ENCODE data around the gene IMPA2.

The IMPA2 gene

DNA sequence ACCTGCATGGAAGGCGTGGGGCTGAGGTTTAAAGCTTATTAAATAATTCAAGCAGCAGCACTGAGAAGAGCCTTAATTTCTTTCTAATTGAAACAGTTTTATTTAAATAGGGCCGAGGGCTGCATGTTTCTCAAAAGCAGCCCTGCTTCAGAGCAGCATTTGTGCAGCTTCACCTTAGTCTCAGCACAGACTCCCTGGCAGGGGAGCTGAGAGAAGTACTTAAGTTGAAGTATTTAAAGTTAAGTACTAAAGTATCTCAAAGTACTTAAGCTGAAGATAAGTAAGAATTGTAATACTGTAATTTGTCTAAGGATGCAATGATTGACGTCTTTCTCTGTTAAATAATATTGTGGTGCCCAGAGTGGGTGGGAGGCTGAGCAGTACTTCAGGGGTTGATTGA lies 31.4 kb downstream of the IMPA2 start:
- no peak for TF ChIP-seq POLR2A (IDR thresholded peaks at IDR 0.05; ENCODE audit: low read depth, low read length)
- TF ChIP-seq TAF1 (IDR thresholded peaks at IDR 0.05; ENCODE audit: borderline replicate concordance, low read depth, low read length), result no peak
- TF ChIP-seq POLR2AphosphoS5 (IDR thresholded peaks at IDR 0.05; ENCODE audit: low read depth, low read length), result no peak
- DNase-seq (ENCODE audit: insufficient read length) (no peak), FAIRE-seq (no peak)

DNA sequence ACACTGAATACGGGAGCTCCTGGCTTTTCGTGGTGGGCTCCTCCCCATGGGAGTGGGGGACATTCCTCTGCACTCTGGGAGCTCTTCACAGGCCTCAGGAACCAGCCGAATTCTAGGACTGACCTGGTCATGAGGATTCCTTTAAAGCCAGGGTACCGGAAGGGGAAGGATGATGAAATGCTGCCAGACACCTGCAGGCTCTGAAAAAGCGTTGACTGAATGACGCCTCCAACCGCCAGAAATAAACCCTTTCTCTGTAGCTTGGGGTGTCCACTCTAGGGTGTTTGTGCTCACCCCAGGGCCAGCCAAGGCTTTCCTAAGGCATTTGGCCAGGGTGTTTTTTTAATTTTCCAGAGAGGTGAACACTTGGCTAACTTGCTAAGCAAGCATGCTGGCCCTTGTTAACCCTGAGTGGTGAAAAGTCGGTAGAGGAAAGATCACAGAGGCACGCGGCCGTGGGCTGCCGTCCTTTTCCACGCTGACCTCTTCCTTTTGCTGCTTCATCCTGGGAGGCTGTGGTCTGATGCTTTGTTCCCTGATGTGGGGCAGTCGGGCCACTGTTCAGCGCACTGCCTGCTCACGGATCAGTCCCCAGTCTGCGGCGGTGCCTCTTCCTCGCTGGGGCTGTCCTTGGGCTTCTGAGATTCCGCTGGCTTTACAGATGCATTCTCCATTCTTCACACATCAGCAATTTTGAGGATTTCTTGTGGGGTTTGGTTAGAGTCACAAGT lies 32.0 kb downstream of the IMPA2 start:
- TF ChIP-seq TAF1 (IDR thresholded peaks at IDR 0.05; ENCODE audit: borderline replicate concordance, low read depth, low read length) (no peak), POLR2A (IDR thresholded peaks at IDR 0.05; ENCODE audit: low read depth, low read length) (no peak), POLR2AphosphoS5 (IDR thresholded peaks at IDR 0.05; ENCODE audit: low read depth, low read length) (no peak)
- FAIRE-seq, result no peak
- no peak for DNase-seq (ENCODE audit: insufficient read length)

DNA sequence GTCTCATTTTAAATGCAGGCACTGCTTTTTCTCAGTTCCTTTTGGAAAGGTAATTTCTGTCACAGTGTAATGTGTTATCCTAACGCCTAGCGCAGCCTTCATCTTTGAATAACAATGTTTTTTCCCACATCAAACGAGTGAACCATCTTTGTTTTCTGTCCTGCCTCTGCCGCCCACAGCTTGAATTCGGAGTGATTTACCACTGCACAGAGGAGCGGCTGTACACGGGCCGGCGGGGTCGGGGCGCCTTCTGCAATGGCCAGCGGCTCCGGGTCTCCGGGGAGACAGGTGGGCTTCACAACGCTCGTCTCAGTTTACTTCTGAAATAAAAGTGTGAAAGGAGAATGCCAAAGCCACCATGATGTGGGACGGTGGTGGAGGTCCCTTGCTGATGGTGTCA lies 32.8 kb downstream of the IMPA2 start:
- TF ChIP-seq POLR2A (IDR thresholded peaks at IDR 0.05; ENCODE audit: low read depth, low read length) (no peak), POLR2AphosphoS5 (IDR thresholded peaks at IDR 0.05; ENCODE audit: low read depth, low read length) (no peak), TAF1 (IDR thresholded peaks at IDR 0.05; ENCODE audit: borderline replicate concordance, low read depth, low read length) (no peak)
- no peak for FAIRE-seq
- no peak for DNase-seq (ENCODE audit: insufficient read length)

DNA sequence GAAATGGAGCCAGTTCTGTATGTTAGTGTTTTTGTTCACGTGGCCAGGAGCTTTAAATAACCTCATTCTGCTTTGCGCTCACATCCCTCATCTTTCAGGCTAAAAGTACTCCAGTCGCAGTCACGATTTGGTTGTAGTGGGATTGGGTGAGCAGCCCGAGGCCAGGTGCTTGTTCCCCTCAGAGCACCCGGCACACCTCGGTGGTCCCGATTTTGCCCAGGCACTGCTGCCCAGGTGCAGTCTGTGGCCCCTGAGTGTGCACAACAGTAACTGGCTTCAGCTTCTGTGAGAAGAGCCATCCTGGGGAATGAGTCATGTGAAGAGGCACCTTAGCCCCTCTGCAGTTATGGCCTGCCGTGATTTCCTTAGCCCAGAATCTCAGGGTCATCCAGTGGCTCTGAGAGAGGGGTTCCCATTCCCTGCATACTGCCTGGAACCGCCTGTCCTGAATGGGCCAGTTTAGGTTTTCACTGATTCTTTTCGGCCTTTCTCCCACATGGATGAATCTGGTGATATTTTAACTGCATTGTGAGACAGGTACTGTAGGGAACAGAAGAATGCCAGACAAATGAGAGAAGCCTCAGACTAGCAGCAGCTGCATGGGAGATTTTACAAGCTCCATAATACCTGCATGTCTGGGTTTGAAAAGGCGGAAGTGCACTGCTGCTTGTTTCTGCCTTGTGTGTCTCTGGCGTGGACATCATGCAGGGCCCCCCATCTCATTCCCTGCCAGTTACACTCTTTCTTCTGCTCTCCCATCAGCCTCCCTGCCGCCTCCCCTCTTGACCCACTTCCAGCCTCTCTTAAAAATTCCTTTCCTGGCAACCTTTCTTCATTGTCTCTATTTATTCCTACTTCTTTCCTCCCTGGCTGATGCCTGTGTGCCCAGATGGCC lies 33.5 kb downstream of the IMPA2 start:
- DNase-seq (ENCODE audit: insufficient read length), result no peak
- FAIRE-seq, result no peak
- TF ChIP-seq POLR2AphosphoS5 (IDR thresholded peaks at IDR 0.05; ENCODE audit: low read depth, low read length) (no peak), TAF1 (IDR thresholded peaks at IDR 0.05; ENCODE audit: borderline replicate concordance, low read depth, low read length) (no peak), POLR2A (IDR thresholded peaks at IDR 0.05; ENCODE audit: low read depth, low read length) (no peak)

DNA sequence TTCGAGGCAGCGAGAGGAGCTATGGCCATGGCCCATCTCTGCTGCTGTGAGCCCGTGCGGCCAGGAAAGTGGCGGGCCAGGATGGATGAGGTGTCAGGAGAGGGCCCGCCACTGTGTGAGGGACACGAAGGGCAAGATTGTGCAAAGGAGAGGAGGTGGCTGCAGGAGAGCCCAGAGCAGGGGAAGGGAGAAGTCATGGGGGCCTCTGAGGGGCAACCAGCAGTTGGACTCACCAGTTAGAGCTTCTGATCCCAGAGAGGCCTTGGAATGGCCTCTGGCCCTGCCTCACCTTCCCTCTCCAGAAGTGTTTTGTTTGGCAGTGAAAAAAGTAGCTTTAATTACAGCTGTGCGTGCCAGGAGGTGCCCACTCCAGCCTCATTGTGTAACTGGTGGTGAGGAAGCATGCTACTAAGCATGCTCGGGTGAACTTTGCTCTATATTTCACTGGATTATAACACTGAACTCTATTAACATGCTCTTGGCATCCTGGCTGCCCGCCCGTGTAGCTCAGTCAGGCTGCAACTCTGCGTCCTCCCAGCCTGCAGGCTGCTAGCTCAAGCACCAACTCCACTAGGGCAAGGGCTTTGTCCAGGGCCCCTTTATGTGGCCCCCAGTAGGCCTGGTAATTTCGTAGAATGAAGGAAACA lies 34.2 kb downstream of the IMPA2 start:
- no peak for TF ChIP-seq POLR2A (IDR thresholded peaks at IDR 0.05; ENCODE audit: low read depth, low read length)
- TF ChIP-seq TAF1 (IDR thresholded peaks at IDR 0.05; ENCODE audit: borderline replicate concordance, low read depth, low read length), result no peak
- no peak for TF ChIP-seq POLR2AphosphoS5 (IDR thresholded peaks at IDR 0.05; ENCODE audit: low read depth, low read length)
- FAIRE-seq (no peak), DNase-seq (ENCODE audit: insufficient read length) (no peak)

DNA sequence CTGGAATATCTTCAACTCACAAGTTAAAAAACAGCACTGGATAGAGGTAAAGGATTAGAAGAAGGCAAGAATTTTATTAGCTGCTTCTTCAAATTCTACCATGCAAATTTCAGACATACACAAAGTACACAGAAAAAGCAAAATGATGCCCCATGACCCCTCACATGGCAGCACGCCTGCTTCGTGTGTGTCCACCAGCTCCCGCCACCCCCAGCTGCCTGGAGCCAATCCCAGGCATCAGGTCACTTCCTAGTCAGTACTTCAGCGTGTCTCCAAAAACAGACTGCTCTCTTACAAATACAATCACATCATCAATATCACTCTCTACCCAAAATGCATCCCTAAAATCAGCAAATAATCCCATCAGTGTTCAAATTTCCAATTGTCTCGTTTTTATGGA lies 35.8 kb downstream of the IMPA2 start:
- FAIRE-seq, result no peak
- TF ChIP-seq POLR2A (IDR thresholded peaks at IDR 0.05; ENCODE audit: low read depth, low read length) (no peak), POLR2AphosphoS5 (IDR thresholded peaks at IDR 0.05; ENCODE audit: low read depth, low read length) (no peak), TAF1 (IDR thresholded peaks at IDR 0.05; ENCODE audit: borderline replicate concordance, low read depth, low read length) (no peak)
- DNase-seq (ENCODE audit: insufficient read length), result no peak

DNA sequence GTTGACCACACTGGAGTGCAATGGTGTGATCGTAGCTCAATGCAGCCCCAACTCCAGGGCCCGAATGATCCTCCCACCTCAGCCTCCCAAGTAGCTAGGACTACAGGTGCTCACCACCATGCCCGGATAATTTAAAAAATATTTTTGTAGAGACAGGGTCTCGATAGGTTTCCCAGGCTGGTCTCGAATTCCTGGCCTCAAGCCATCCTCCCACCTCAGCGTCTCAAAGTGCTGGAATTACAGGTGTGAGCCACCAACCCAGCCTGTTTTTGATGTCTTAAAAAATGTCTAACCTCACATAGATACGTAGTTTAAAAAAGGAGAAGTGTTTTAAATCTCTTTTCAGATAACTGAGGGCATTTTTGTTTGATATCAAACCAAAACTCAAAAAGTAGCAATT lies 37.6 kb downstream of the IMPA2 start:
- TF ChIP-seq TAF1 (IDR thresholded peaks at IDR 0.05; ENCODE audit: borderline replicate concordance, low read depth, low read length) (no peak), POLR2A (IDR thresholded peaks at IDR 0.05; ENCODE audit: low read depth, low read length) (no peak), POLR2AphosphoS5 (IDR thresholded peaks at IDR 0.05; ENCODE audit: low read depth, low read length) (no peak)
- DNase-seq (ENCODE audit: insufficient read length), result no peak
- no peak for FAIRE-seq

DNA sequence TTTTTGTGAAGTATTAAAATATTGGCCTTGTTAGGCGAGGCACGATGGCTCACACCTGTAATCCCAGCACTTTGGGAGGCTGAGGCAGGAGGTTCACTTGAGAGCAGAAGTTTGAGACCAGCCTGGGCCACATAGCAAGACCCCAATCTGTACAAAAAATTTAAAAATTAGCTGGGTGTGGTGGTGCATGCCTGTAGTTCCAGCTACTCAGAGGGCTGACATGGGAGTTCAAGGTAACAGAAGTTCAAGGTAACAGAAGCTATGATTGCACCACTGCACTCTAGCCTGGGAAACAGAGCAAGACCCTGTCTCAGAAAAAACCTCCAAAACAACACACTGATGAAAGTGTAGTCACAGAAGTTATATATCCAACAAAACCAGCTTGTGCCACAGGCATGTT lies 39.8 kb downstream of the IMPA2 start:
- FAIRE-seq, result no peak
- no peak for DNase-seq (ENCODE audit: insufficient read length)
- TF ChIP-seq POLR2AphosphoS5 (IDR thresholded peaks at IDR 0.05; ENCODE audit: low read depth, low read length) (no peak), TAF1 (IDR thresholded peaks at IDR 0.05; ENCODE audit: borderline replicate concordance, low read depth, low read length) (no peak), POLR2A (IDR thresholded peaks at IDR 0.05; ENCODE audit: low read depth, low read length) (no peak)

DNA sequence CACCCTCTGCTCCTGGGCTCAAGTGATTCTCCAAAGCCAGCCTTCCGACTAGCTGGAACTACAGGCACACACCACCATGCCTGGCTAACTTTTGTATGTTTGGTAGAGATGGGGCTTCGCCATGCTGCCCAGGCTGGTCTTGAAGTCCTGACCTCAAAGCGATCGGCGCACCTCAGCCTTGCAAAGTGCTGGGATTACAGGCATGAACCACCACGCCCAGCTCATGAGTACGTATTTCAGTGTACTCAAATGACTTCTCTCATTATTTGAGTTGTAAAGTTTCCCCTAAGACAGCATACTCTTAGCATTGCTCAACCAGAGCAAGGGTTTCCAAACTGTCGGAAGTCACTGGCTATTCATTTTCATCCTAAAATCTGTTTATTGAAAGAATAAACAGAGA lies 40.3 kb downstream of the IMPA2 start:
- no peak for FAIRE-seq
- TF ChIP-seq POLR2AphosphoS5 (IDR thresholded peaks at IDR 0.05; ENCODE audit: low read depth, low read length) (no peak), TAF1 (IDR thresholded peaks at IDR 0.05; ENCODE audit: borderline replicate concordance, low read depth, low read length) (no peak), POLR2A (IDR thresholded peaks at IDR 0.05; ENCODE audit: low read depth, low read length) (no peak)
- no peak for DNase-seq (ENCODE audit: insufficient read length)

DNA sequence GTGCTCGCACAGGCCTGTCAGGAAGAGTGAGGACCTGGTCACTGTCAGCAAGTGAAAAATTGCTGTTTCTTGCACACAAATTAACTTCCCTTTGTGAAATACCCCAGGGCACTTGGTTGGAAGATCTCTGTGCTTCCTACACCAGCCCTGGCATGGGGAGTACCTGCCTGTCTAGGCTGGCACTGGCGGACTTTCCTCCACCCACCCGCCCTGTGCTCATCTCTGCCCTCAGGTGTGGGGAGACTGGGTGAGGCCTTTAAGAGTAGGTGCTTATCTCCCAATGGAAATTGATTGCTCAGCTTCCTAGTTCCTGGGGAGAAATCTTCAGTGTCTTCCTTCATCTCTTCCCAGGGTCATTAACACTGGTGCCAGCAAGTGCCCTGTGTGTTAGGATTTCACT lies 42.1 kb downstream of the IMPA2 start:
- TF ChIP-seq POLR2AphosphoS5 (IDR thresholded peaks at IDR 0.05; ENCODE audit: low read depth, low read length) (no peak), POLR2A (IDR thresholded peaks at IDR 0.05; ENCODE audit: low read depth, low read length) (no peak), TAF1 (IDR thresholded peaks at IDR 0.05; ENCODE audit: borderline replicate concordance, low read depth, low read length) (no peak)
- no peak for DNase-seq (ENCODE audit: insufficient read length)
- FAIRE-seq, result no peak

DNA sequence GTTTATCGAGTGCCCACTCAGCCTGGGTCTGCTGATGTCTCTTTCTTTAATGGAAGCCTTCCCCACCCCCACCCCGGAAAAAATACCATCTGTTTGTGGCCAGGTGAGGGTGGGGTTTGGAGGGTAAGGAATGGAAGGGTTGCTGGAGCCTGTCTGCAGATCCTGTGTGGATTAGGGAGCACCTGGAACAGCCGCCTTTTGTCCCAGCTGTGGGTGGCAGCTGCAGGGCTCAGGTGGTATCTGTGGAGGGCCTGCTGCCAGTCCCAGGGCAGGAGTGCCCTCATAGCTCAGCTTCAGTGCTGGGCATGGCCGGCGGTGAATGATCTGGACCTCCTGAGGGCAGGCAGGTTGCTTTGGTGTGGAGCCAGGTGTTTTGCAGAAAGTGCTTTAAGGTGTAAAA lies 45.3 kb downstream of the IMPA2 start:
- FAIRE-seq (no peak), DNase-seq (ENCODE audit: insufficient read length) (no peak)
- TF ChIP-seq POLR2AphosphoS5 (IDR thresholded peaks at IDR 0.05; ENCODE audit: low read depth, low read length) (no peak), TAF1 (IDR thresholded peaks at IDR 0.05; ENCODE audit: borderline replicate concordance, low read depth, low read length) (no peak), POLR2A (IDR thresholded peaks at IDR 0.05; ENCODE audit: low read depth, low read length) (no peak)

Data from GM12892 (cell line).